GM10248 (cell line): Measurements from ENCODE around the gene DOCK9.

Experiments used
- CTCF ChIA-PET: fragments of 300-600 bp; sonication (Branson Sonifier 250); formaldehyde crosslinking; extraction: SDS; loops from one replicate; lab custom pipeline; 2021; ENCODE audit warnings: antibody characterized with exemption; lab: Yijun Ruan, JAX
- POLR2A ChIA-PET: fragments of 350-650 bp; sonication (Branson Sonifier 250); formaldehyde crosslinking; extraction: SDS; loops from one replicate; lab custom pipeline; 2020; ENCODE audit warnings: antibody characterized with exemption; lab: Yijun Ruan, JAX
- DNase-seq: peaks from one replicate; pipeline ENCODE4 v3.0.0; 2012; ENCODE audit errors: extremely low spot score
- TF ChIP-seq, protein P1 (sequence below): IDR thresholded peaks from 2 replicates; pipeline ENCODE4 v1.5.1; 2012; ENCODE audit warnings: mild to moderate bottlenecking, low read depth; ENCODE audit errors: extremely low read depth, missing control alignments, control extremely low read depth

Gene DOCK9

DNA sequence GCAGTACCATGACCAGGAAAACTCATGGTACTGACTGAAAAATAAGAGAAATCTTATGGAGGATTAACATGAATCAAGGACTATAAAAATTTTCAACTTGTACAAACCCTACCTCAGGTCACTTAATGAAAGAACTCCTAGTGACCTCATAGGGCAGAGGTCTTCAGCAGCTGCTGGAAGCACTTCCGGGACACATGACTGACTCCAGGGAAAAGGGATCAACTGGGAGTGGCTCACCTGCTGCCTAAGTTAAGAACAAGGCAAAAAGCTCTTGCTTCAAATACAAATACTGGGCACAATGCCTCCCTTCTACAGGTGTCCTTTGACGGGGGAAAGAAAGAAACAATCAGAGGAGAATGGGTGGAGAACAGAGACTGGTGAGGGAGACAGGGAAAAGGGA lies 18.6 kb downstream of the DOCK9 start:
- no peak for DNase-seq
- CTCF ChIA-PET, result no interaction called here
- TF ChIP-seq, protein P1, sequence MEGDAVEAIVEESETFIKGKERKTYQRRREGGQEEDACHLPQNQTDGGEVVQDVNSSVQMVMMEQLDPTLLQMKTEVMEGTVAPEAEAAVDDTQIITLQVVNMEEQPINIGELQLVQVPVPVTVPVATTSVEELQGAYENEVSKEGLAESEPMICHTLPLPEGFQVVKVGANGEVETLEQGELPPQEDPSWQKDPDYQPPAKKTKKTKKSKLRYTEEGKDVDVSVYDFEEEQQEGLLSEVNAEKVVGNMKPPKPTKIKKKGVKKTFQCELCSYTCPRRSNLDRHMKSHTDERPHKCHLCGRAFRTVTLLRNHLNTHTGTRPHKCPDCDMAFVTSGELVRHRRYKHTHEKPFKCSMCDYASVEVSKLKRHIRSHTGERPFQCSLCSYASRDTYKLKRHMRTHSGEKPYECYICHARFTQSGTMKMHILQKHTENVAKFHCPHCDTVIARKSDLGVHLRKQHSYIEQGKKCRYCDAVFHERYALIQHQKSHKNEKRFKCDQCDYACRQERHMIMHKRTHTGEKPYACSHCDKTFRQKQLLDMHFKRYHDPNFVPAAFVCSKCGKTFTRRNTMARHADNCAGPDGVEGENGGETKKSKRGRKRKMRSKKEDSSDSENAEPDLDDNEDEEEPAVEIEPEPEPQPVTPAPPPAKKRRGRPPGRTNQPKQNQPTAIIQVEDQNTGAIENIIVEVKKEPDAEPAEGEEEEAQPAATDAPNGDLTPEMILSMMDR, result no peak

DNA sequence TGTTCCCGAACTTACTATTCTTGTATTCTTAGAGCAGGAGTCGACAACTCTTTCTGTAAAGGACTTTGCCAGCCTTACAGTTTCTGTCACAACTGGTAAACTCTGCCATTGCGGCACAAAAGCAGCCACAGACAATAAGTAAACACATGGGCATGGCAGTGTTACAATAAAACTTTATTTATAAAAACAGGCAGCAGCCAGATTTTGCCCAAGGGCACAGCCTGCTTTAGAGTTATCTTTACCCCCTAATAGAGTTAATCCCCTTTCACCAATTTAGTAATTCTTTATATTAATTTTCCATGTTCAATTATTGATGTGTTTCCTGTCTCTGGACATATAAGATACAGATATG lies 19.4 kb downstream of the DOCK9 start:
- ChIA-PET CTCF (no interaction called here), POLR2A (no interaction called here)
- no peak for DNase-seq
- TF ChIP-seq, protein P1, result no peak

More for the DNA sequence above, 18.6 kb downstream of the DOCK9 start:
- POLR2A ChIA-PET, result no interaction called here

DNA sequence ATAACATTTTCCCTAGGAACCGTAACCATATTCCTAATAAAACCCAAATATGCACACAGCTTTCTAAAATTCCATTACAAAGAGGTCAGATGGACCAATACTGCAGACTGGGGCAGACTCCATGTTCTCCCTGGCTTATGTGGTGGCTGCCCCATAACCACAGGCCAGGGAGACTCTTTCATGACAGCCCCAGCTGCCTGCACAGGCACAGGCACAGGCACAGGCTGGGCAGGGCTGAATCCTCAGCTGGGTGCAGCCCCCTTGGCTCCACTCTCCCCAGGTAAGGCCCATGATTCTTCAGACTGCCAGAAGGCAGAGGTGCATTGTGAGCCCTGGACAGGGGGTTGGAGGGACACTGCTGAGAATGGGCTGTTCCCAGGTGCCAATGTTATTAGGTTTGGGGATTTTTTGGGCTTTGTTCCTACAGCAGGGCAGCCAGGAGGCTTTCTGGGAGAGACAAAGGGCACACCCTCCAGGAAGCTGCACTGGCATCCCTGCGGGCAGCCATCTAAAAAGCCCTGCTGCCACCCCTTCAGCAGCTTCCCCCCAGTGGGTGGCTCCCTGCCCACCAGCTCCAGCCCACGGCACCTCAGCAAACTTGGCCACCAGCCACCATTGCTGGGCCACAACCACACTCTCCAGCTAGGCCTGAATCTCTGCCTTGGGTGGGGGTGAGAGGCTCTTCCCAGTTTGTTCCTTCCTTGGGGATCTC lies 20.0 kb downstream of the DOCK9 start:
- POLR2A ChIA-PET, result no interaction called here
- CTCF ChIA-PET, result no interaction called here
- TF ChIP-seq, protein P1, result no peak
- DNase-seq, result no peak

DNA sequence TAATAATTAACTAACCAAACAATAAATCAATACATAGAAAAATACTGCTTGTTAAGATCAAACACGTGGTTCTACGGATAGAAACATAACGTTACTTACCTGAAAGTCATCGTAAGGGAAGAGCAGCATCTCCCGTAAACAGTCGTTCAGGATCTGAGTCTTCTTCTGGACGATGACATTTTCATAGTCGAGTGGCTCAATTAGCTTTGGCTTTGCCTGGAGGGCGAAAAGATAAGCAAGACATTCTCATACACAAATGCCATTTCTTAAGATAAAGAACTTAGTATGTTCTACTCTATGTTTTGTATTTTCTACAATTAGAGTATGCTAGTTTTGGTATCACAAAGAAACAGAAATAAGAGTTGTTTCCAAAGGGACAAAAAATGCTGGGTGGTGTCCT lies 22.5 kb downstream of the DOCK9 start:
- DNase-seq, result no peak
- ChIA-PET CTCF (no interaction called here), POLR2A (no interaction called here)
- TF ChIP-seq, protein P1, result no peak

DNA sequence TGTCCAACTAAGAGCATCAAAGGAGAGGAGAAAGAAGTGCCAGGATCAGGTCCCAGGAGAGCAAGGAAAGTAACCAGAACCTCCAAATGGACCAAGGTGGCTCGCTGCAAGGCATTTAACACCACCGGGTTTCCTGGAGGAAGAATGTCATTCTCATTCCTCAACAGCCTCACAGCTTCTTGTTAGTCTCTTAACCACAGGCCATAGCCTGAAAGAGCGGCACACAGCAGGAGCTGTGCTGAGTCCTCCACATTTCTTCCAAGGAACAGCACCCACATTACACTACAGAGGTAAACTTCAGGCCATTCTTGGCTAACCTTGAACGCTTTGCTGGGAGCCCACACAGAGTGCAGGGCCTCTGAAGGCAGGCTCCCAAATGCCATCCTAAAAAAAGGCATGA lies 23.6 kb downstream of the DOCK9 start:
- TF ChIP-seq, protein P1, result no peak
- no peak for DNase-seq

DNA sequence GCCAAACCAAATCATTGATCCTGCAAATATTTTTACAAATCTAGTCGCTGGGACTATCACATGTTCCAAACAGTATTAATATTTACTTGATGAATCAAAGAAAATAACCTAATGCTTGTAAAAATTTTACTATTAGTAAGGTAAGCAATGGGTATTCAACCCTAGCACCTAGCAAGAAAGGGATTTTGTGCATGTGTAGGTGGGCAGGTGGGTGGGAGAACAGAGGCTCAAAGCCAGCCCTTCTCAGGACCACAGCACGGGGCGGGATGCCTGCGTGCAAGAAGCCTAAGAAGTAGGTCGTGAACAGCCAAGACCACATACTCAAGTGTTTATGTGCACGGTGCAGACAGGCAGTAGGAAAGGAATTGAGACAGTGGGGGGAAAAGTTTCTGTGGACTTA lies 26.6 kb downstream of the DOCK9 start:
- no peak for DNase-seq
- TF ChIP-seq, protein P1, result no peak
- ChIA-PET CTCF (interaction anchor here (1.5 kb wide), 1 partner anchor 10 kb away, joined by 5 read pairs; no protein-coding TSS in a partner anchor), POLR2A (no interaction called here)

More for the DNA sequence above, 23.6 kb downstream of the DOCK9 start:
- CTCF ChIA-PET, result interaction anchor here (1.3 kb wide), 1 partner anchor 7 kb away, joined by 4 read pairs; no protein-coding TSS in a partner anchor
- POLR2A ChIA-PET, result no interaction called here
